ENCODE data around the gene PLEKHA5. TPM values are rescaled to one million over a fixed set of nuclear protein-coding genes. Genes with fewer than 3 reads are reported as not detected.

Gene PLEKHA5
- total and polyA plus RNA-seq, 3 donors from 2014 or later, result 22.4 to 37.5 (median 34.8) TPM

DNA sequence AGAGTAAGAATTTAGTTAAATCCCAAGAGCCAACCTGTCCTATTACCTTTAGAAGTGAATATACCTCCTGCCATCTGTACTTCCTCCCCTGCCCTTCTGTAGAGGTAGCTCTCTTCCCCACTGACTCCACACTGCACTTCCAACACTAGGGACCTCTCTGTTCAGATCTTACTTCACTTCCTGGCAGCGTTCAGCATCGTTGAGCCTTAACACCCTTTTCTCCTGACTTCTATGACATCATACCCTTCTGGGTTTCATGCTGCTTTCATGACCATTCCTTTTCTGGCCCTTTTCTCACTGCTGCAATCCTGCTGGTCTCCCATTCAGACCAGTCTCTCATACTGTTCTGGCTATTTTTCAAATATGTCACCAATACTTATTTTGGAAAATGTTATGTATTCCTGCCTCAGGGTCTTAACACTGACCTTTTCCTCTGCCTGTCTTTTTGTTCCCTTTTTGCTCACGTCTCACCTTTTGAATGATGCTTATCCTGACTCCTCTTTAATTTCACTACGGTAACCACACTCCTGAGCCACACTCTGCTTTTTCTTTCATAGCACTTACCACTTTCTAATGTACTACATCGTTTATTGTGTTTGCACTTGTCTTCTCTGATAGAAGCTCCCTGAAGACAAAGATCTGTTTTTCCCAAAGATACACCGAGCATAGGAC, 67.6 kb downstream of the PLEKHA5 start:
- no peak for DNase-seq
- WGBS, 2 donors, result 72 to 73% methylated on average over 6 of the region's 6 CpGs
- Histone ChIP-seq H3K9me3 (no peaks in the 10 kb centered on the region), H3K4me3 (no peak overlapping the region), H3K27ac (no peak overlapping the region), H3K27me3 (no peaks in the 10 kb centered on the region), H3K4me1 (no peaks in the 10 kb centered on the region), H3K36me3 (ENCODE audit: low read depth, missing control alignments) (no peaks in the 10 kb centered on the region)
- TF ChIP-seq POLR2A (IDR thresholded peaks at IDR 0.05), result no peak
- TF ChIP-seq, protein P1, sequence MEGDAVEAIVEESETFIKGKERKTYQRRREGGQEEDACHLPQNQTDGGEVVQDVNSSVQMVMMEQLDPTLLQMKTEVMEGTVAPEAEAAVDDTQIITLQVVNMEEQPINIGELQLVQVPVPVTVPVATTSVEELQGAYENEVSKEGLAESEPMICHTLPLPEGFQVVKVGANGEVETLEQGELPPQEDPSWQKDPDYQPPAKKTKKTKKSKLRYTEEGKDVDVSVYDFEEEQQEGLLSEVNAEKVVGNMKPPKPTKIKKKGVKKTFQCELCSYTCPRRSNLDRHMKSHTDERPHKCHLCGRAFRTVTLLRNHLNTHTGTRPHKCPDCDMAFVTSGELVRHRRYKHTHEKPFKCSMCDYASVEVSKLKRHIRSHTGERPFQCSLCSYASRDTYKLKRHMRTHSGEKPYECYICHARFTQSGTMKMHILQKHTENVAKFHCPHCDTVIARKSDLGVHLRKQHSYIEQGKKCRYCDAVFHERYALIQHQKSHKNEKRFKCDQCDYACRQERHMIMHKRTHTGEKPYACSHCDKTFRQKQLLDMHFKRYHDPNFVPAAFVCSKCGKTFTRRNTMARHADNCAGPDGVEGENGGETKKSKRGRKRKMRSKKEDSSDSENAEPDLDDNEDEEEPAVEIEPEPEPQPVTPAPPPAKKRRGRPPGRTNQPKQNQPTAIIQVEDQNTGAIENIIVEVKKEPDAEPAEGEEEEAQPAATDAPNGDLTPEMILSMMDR (IDR thresholded peaks at IDR 0.05), result no peak
- intact Hi-C loops (cut with DNase I; ENCODE audit: low total_unique reads), result no loop called here

DNA sequence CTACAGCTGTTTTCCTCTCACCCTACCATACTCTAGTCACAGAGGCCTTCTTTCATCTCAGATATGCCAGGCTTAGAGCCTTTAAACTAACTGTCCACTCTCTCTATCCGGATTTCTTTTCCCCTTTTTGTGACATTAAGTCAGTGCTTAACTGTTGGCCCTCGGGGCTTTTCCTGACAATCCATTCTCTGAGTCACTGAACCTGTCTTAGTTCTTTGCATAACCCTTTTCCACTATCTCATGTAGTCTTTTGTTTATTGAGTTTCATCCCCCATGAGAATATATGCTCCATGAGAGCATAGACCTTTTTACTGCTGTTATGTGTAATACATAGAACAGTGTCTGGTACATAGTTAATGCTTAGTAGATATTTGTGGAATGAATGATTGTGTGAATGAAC, 68.7 kb downstream of the PLEKHA5 start:
- no peaks in the 10 kb centered on the region for H3K27me3 ChIP-seq
- H3K9me3 ChIP-seq, result no peaks in the 10 kb centered on the region
- intact Hi-C loops (cut with DNase I; ENCODE audit: low total_unique reads), result no loop called here
- WGBS, 2 donors, result 81 to 87% methylated on average over 2 of the region's 2 CpGs
- no peak for DNase-seq
- H3K4me3 ChIP-seq, result no peak overlapping the region
- H3K4me1 ChIP-seq, result no peaks in the 10 kb centered on the region
- no peaks in the 10 kb centered on the region for H3K36me3 ChIP-seq (ENCODE audit: low read depth, missing control alignments)
- H3K27ac ChIP-seq, result no peak overlapping the region
- TF ChIP-seq, protein P1 (IDR thresholded peaks at IDR 0.05), result no peak
- no peak for TF ChIP-seq POLR2A (IDR thresholded peaks at IDR 0.05)

DNA sequence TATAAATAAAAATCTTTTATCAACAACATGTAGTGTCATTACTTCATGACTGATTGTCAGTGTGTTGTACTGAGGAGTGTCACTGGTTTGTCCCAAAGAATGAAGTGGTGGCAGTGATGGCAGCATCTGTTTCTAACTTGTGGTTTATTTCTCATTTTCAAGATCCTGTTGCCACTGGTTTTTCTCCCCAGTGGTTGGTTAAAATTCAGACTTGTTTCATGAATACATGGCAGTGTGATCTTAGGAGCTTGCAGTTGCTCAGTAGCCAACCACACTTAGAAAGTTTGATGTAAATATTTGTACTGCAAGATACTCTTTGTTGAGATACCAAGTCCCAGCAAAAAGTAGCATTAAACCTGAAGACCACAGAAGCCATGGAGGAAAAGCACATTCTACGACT, 69.8 kb downstream of the PLEKHA5 start:
- H3K9me3 ChIP-seq, result no peaks in the 10 kb centered on the region
- WGBS, 2 donors, result 79 to 89% methylated on average over 1 of the region's 1 CpG
- H3K4me1 ChIP-seq, result no peaks in the 10 kb centered on the region
- H3K4me3 ChIP-seq, result no peak overlapping the region
- H3K36me3 ChIP-seq (ENCODE audit: low read depth, missing control alignments), result no peaks in the 10 kb centered on the region
- no peak for DNase-seq
- no peak for TF ChIP-seq POLR2A (IDR thresholded peaks at IDR 0.05)
- no peak overlapping the region for H3K27ac ChIP-seq
- intact Hi-C loops (cut with DNase I; ENCODE audit: low total_unique reads), result no loop called here
- no peaks in the 10 kb centered on the region for H3K27me3 ChIP-seq

DNA sequence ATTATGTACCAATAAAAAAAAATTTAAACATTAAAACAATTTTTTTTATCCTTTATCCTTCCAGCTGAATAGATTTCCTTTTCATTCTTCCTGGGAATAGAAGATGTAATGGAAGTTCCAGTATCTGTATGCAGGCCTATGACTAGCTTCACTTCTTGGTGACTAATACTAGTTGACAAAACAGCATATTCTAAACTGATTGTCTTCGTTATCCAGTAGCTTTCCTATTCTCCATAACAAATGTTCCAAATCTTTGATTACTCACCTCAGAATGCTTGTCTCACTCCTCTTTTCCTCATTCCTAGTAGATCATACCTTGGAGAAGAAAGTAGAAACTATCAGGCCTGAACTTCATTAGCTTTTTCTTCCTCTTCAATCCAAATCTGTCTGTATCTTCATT, 70.7 kb downstream of the PLEKHA5 start:
- DNase-seq, result no peak
- H3K36me3 ChIP-seq (ENCODE audit: low read depth, missing control alignments), result no peaks in the 10 kb centered on the region
- no peaks in the 10 kb centered on the region for H3K9me3 ChIP-seq
- H3K4me3 ChIP-seq, result no peak overlapping the region
- TF ChIP-seq, protein P1 (IDR thresholded peaks at IDR 0.05), result no peak
- TF ChIP-seq POLR2A (IDR thresholded peaks at IDR 0.05), result no peak
- no peak overlapping the region for H3K27ac ChIP-seq
- 81 to 96% methylated on average over 1 of the region's 1 CpG for WGBS, 2 donors
- H3K27me3 ChIP-seq, result no peaks in the 10 kb centered on the region
- no peaks in the 10 kb centered on the region for H3K4me1 ChIP-seq
- intact Hi-C loops (cut with DNase I; ENCODE audit: low total_unique reads), result no loop called here

DNA sequence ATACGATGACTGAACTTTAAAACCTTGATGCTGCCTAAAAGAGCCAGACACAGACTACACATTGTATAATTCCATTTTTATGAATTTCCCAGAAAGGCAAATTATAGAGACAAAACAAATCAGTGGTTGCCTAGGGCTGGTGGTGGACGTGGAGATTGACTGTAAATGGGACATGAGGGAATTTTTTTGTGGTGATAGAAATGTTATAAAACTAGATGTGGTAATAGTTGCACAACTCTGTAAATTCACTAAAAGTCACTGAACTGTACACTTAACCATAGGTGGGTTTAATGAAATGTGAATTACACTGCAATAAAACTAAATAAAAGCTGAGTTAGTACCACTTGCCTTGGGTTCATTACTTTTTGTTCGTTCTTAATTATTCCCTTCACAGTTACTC, 72.1 kb downstream of the PLEKHA5 start:
- H3K27ac ChIP-seq, result no peak overlapping the region
- intact Hi-C loops (cut with DNase I; ENCODE audit: low total_unique reads), result no loop called here
- no peak for DNase-seq
- no peaks in the 10 kb centered on the region for H3K36me3 ChIP-seq (ENCODE audit: low read depth, missing control alignments)
- H3K27me3 ChIP-seq, result no peaks in the 10 kb centered on the region
- H3K9me3 ChIP-seq, result no peaks in the 10 kb centered on the region
- H3K4me1 ChIP-seq, result no peaks in the 10 kb centered on the region
- H3K4me3 ChIP-seq, result no peak overlapping the region
- no peak for TF ChIP-seq POLR2A (IDR thresholded peaks at IDR 0.05)
- TF ChIP-seq, protein P1 (IDR thresholded peaks at IDR 0.05), result no peak
- WGBS, 2 donors, result 82 to 91% methylated on average over 3 of the region's 3 CpGs

Measured in testis (tissue), 3 donors.